ENCODE results near the gene SUFU. TPM values are rescaled to one million over a fixed set of nuclear protein-coding genes. Genes with fewer than 3 reads are reported as not detected.

SUFU gene
- total and polyA plus RNA-seq, 2 donors (not counting 1 experiment from before 2014, with no cell fraction given), result 4.8 to 13.3 TPM

GRCh38 chr10:102617816-102618215 lies 114.0 kb downstream of the SUFU start:
- H3K27me3 Mint-ChIP-seq, result no peaks in the 10 kb centered on the region
- Histone ChIP-seq H3K4me2 (replicated peaks; ENCODE audit: low read depth, low read length, poor library complexity, severe bottlenecking) (no peak overlapping the region), H3K4me3 (ENCODE audit: control extremely low read depth in 1 of 5, extremely low read depth in 1 of 5, insufficient read depth in 1 of 5, low read depth in 2 of 5, low read length in 4 of 5) (no peak overlapping the region), H3K27ac (ENCODE audit: low read length in 2 of 2) (no peak overlapping the region), H3K9ac (ENCODE audit: low read length) (no peak overlapping the region), H3K27me3 (replicated peaks in 1 of 4; ENCODE audit: control extremely low read depth in 1 of 4, control insufficient read depth in 3 of 4, insufficient read depth in 4 of 4, low read length in 3 of 4) (no peaks in the 10 kb centered on the region), H2AFZ (ENCODE audit: insufficient read depth, low read depth, low read length, poor library complexity, severe bottlenecking) (no peak overlapping the region), H3K36me3 (replicated peaks in 1 of 2; ENCODE audit: control extremely low read depth in 1 of 2, control insufficient read depth in 1 of 2, extremely low read depth in 1 of 2, insufficient read depth in 2 of 2, low read length in 1 of 2) (peaks cover 2 to 25% of the 10 kb centered on the region in 2 experiments), H3K4me1 (ENCODE audit: control insufficient read depth in 2 of 2, insufficient read depth in 2 of 2, low read length in 2 of 2) (peaks cover 0 to 21% of the 10 kb centered on the region in 2 donors), H4K20me1 (ENCODE audit: control insufficient read depth, insufficient read depth, low read length, poor library complexity, severe bottlenecking) (no peaks in the 10 kb centered on the region), H3K9me3 (ENCODE audit: control extremely low read depth in 1 of 3, control insufficient read depth in 2 of 3, insufficient read depth in 1 of 3, low read length in 2 of 3) (no peaks in the 10 kb centered on the region), H3K79me2 (ENCODE audit: control insufficient read depth, insufficient read depth, low read length) (no peaks in the 10 kb centered on the region)
- WGBS (ENCODE audit: insufficient coverage), result 100% methylated on average over 5 of the region's 8 CpGs
- no peak for DNase-seq
- intact Hi-C loops (cut with micrococcal nuclease), result no loop called here
- no peak overlapping the region for H3K27ac Mint-ChIP-seq
- no peaks in the 10 kb centered on the region for H3K9me3 Mint-ChIP-seq (ENCODE audit: insufficient read depth)
- ATAC-seq (ENCODE audit: low read depth), result no peak
- peaks cover 11% of the 10 kb centered on the region for H3K4me1 Mint-ChIP-seq
- H3K4me3 Mint-ChIP-seq, result no peak overlapping the region
- no peak for TF ChIP-seq EZH2 (IDR thresholded peaks at IDR 0.05; ENCODE audit: borderline replicate concordance, insufficient read depth, low read depth, low read length, poor library complexity, severe bottlenecking)
- no peak for TF ChIP-seq CTCF (IDR thresholded peaks at IDR 0.05)
- CTCF ChIA-PET, result no interaction called here
- POLR2A ChIA-PET, result no interaction called here

- Histone ChIP-seq H3K4me3 (ENCODE audit: control extremely low read depth in 1 of 5, extremely low read depth in 1 of 5, insufficient read depth in 1 of 5, low read depth in 2 of 5, low read length in 4 of 5) (no peak overlapping the region), H3K9ac (ENCODE audit: low read length) (no peak overlapping the region), H3K27me3 (replicated peaks in 1 of 4; ENCODE audit: control extremely low read depth in 1 of 4, control insufficient read depth in 3 of 4, insufficient read depth in 4 of 4, low read length in 3 of 4) (no peaks in the 10 kb centered on the region), H3K79me2 (ENCODE audit: control insufficient read depth, insufficient read depth, low read length) (no peaks in the 10 kb centered on the region), H3K36me3 (replicated peaks in 1 of 2; ENCODE audit: control extremely low read depth in 1 of 2, control insufficient read depth in 1 of 2, extremely low read depth in 1 of 2, insufficient read depth in 2 of 2, low read length in 1 of 2) (peaks cover 2 to 25% of the 10 kb centered on the region in 2 experiments), H3K9me3 (ENCODE audit: control extremely low read depth in 1 of 3, control insufficient read depth in 2 of 3, insufficient read depth in 1 of 3, low read length in 2 of 3) (no peaks in the 10 kb centered on the region), H2AFZ (ENCODE audit: insufficient read depth, low read depth, low read length, poor library complexity, severe bottlenecking) (no peak overlapping the region), H3K27ac (ENCODE audit: low read length in 2 of 2) (no peak overlapping the region), H4K20me1 (ENCODE audit: control insufficient read depth, insufficient read depth, low read length, poor library complexity, severe bottlenecking) (no peaks in the 10 kb centered on the region), H3K4me2 (replicated peaks; ENCODE audit: low read depth, low read length, poor library complexity, severe bottlenecking) (no peak overlapping the region), H3K4me1 (ENCODE audit: control insufficient read depth in 2 of 2, insufficient read depth in 2 of 2, low read length in 2 of 2) (peaks cover 0 to 16% of the 10 kb centered on the region in 2 donors)
- TF ChIP-seq CTCF (IDR thresholded peaks at IDR 0.05) (no peak), EZH2 (IDR thresholded peaks at IDR 0.05; ENCODE audit: borderline replicate concordance, insufficient read depth, low read depth, low read length, poor library complexity, severe bottlenecking) (no peak)
- intact Hi-C loops (cut with micrococcal nuclease), result no loop called here
- ATAC-seq (ENCODE audit: low read depth) (no peak), DNase-seq (no peak)
- no peaks in the 10 kb centered on the region for H3K9me3 Mint-ChIP-seq (ENCODE audit: insufficient read depth)
- no peak overlapping the region for H3K4me3 Mint-ChIP-seq
- H3K4me1 Mint-ChIP-seq, result peaks cover 10% of the 10 kb centered on the region
- 97% methylated on average over 11 of the region's 14 CpGs for WGBS (ENCODE audit: insufficient coverage)
- POLR2A ChIA-PET, result no interaction called here
- no peak overlapping the region for H3K27ac Mint-ChIP-seq
- CTCF ChIA-PET, result no interaction called here
- no peaks in the 10 kb centered on the region for H3K27me3 Mint-ChIP-seq
Observed at GRCh38 chr10:102619281-102619981, 115.7 kb downstream of the SUFU start.

Data from B cell (primary cell).